Measurements from ENCODE around the gene PCDHGA5.
A peak's percentile ranks its signal among the peaks of the same experiment; 100 is the strongest.
"Not testable (repeated sequence)": the region's sequence is repeated elsewhere in the genome, so short reads cannot be mapped to it uniquely, and the experiment has no call there.

Gene PCDHGA5

DNA sequence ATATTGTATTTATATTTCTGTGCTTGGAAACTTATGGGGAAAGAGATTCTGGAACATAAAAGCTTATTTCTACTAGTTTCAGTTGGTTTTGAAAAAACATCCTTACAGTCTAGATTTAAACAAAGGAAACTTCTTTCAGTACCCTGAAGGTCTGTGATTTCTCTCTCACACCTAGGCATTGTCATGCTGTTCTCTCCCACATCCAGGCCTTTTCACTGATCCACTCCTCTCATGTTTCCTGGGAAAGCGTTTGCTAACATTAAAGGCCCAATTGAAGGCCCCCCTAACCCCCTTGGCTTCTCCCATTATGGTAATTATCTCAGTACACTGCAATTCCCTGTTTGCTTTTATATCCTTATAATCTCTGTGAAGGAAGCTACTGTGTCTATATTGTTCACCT, 21.2 kb upstream of the PCDHGA5 start:
- Histone ChIP-seq H3K4me1 (no peaks in the 10 kb centered on the region; the same call in 1 of the 2 replicates), H3K9me3 (peaks cover 4% of the 10 kb centered on the region), H3K36me3 (peaks cover 3% of the 10 kb centered on the region; the same call in 1 of the 2 replicates), H3K27me3 (no peaks in the 10 kb centered on the region), H3K4me3 (ENCODE audit: low read depth, low read length) (no peak overlapping the region)
- no peak for DNase-seq
- TF ChIP-seq, protein P1, sequence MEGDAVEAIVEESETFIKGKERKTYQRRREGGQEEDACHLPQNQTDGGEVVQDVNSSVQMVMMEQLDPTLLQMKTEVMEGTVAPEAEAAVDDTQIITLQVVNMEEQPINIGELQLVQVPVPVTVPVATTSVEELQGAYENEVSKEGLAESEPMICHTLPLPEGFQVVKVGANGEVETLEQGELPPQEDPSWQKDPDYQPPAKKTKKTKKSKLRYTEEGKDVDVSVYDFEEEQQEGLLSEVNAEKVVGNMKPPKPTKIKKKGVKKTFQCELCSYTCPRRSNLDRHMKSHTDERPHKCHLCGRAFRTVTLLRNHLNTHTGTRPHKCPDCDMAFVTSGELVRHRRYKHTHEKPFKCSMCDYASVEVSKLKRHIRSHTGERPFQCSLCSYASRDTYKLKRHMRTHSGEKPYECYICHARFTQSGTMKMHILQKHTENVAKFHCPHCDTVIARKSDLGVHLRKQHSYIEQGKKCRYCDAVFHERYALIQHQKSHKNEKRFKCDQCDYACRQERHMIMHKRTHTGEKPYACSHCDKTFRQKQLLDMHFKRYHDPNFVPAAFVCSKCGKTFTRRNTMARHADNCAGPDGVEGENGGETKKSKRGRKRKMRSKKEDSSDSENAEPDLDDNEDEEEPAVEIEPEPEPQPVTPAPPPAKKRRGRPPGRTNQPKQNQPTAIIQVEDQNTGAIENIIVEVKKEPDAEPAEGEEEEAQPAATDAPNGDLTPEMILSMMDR (IDR thresholded peaks at IDR 0.05; ENCODE audit: low read depth, low read length), result no peak

DNA sequence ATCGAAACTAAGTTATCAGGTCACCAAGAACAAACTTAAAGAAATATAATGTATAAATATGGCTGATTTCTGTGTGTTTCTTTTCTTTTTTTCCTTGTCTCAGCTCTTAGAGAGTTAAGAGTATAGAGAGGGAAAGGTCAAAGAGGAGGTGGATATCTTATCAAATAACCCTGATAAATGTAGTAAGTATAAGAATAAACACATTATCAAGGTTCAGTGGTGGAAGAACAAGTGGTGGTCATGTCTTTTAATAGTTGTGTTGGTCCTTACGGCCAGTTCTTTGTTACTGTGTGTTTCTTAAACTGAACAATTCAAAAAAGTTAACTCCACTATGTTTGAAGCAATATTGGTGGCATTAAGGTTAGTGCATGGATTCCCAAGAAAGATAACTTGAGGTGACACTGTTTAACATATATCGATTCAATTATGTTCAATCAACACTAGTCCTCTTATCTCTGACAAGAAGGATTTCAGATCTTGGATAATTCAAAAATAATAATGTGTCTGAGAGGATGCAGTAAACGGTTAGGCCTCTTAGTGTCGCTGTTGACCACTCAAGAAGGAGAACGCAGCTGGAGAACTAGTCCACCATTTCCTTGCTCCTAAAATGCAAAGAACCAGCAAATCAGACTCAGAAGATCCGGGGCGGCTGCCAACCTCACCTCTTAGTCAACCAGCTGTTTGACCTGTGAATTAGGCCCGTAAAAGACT, 20.6 kb upstream of the PCDHGA5 start, which contains the start of gene PCDHGA3:
PCDHGA3 (plus strand) TSS at position 588 of the 711 bp plus-strand sequence. CDS start 205 bp downstream, outside the sequence.
- TF ChIP-seq, protein P1 (IDR thresholded peaks at IDR 0.05; ENCODE audit: low read depth, low read length), result peak; percentile 68
- Histone ChIP-seq H3K36me3 (peaks cover 3% of the 10 kb centered on the region; the same call in 1 of the 2 replicates), H3K4me1 (no peaks in the 10 kb centered on the region; the same call in 1 of the 2 replicates), H3K9me3 (peaks cover 4% of the 10 kb centered on the region), H3K27me3 (no peaks in the 10 kb centered on the region), H3K4me3 (ENCODE audit: low read depth, low read length) (no peak within 1 kb of the TSS)
- DNase-seq, result peak; percentile 41

DNA sequence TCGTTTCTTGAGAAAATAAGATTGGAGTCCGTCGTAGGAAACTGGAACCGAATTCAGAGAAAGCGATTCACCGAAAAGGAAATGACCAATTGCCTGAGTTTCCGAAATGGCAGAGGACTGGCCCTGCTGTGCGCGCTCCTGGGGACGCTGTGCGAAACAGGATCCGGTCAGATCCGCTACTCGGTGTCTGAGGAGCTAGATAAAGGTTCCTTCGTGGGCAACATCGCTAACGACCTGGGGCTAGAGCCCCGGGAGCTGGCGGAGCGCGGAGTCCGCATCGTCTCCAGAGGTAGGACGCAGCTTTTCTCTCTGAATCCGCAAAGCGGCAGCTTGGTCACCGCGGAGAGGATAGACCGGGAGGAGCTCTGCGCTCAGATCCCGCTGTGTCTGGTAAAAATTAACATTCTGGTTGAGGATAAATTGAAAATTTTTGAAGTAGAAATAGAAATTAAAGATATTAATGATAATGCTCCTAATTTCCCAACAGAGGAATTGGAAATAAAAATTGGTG, 20.0 kb upstream of the PCDHGA5 start:
- Histone ChIP-seq H3K4me1 (no peaks in the 10 kb centered on the region; the same call in 1 of the 2 replicates), H3K9me3 (peaks cover 4% of the 10 kb centered on the region), H3K36me3 (peaks cover 3% of the 10 kb centered on the region; the same call in 1 of the 2 replicates), H3K27me3 (no peaks in the 10 kb centered on the region), H3K4me3 (ENCODE audit: low read depth, low read length) (no peak overlapping the region)
- TF ChIP-seq, protein P1 (IDR thresholded peaks at IDR 0.05; ENCODE audit: low read depth, low read length), result no peak
- no peak for DNase-seq

DNA sequence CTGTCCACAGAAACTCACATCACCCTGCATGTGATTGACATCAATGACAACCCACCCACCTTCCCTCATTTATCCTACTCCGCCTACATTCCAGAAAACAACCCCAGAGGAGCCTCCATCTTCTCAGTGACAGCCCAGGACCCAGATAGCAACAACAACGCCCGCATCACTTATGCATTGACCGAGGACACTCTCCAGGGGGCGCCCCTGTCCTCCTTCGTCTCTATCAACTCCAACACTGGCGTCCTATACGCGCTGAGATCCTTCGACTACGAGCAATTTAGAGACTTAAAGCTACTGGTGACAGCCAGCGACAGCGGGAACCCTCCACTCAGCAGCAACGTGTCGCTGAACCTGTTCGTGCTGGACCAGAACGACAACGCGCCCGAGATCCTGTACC, 18.6 kb upstream of the PCDHGA5 start:
- Histone ChIP-seq H3K27me3 (no peaks in the 10 kb centered on the region), H3K36me3 (peaks cover 3% of the 10 kb centered on the region; the same call in 1 of the 2 replicates), H3K4me1 (no peaks in the 10 kb centered on the region; the same call in 1 of the 2 replicates)

DNA sequence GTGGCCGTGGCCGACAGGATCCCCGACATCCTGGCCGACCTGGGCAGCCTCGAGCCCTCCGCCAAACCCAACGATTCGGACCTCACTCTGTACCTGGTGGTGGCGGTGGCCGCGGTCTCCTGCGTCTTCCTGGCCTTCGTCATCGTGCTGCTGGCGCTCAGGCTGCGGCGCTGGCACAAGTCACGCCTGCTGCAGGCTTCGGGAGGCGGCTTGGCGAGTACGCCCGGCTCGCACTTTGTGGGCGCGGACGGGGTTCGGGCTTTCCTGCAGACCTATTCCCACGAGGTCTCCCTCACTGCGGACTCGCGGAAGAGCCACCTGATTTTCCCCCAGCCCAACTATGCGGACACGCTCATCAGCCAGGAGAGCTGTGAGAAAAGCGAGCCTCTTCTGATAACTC, 17.9 kb upstream of the PCDHGA5 start:
- H3K36me3 ChIP-seq; H3K4me3 ChIP-seq (ENCODE audit: low read depth, low read length); H3K9me3 ChIP-seq: not testable (repeated sequence)

More for the DNA sequence above, 18.6 kb upstream of the PCDHGA5 start:
- TF ChIP-seq, protein P1 (IDR thresholded peaks at IDR 0.05; ENCODE audit: low read depth, low read length), result no peak
- DNase-seq, result no peak
- peaks cover 4% of the 10 kb centered on the region for H3K9me3 ChIP-seq
- H3K4me3 ChIP-seq (ENCODE audit: low read depth, low read length), result no peak overlapping the region

DNA sequence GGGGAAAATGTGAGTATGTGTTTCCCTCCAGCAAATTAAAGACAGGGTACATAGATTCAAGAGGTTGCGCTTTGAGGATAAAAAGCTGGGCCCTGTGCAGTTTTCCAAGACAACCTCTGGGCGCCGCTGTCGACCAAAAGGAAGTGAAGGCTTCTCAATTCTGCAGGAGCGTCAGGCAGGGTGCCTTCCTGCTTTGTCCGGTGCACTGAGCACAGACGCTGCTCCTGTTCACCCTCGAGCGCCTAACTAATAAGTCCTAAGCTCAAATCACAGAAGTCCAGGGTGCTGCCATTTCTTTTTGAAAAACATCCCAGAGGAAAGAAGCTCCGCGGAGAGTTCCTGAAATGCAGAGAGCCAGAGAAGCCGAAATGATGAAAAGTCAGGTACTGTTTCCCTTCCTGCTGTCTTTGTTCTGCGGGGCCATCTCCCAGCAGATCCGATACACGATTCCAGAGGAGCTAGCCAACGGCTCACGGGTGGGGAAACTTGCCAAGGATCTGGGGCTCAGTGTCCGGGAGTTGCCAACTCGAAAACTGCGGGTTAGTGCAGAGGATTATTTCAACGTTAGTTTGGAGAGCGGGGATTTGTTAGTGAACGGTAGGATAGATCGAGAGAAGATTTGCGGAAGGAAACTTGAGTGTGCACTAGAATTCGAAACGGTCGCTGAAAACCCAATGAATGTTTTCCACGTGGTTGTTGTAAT, 13.9 kb upstream of the PCDHGA5 start, which contains the start of gene PCDHGB1:
PCDHGB1 (plus strand) TSS at position 183 of the 703 bp plus-strand sequence; CDS start at position 345, 162 bp downstream.
- peak; percentile 82 for DNase-seq
- TF ChIP-seq, protein P1 (IDR thresholded peaks at IDR 0.05; ENCODE audit: low read depth, low read length), result peak; percentile 73
- peaks cover 17% of the 10 kb centered on the region for H3K36me3 ChIP-seq
- peaks cover 2% of the 10 kb centered on the region for H3K9me3 ChIP-seq
- no peaks in the 10 kb centered on the region for H3K27me3 ChIP-seq
- H3K4me3 ChIP-seq (ENCODE audit: low read depth, low read length), result peak within 1 kb of the TSS; percentile 75
- H3K4me1 ChIP-seq, result no peaks in the 10 kb centered on the region

More for the DNA sequence above, 17.9 kb upstream of the PCDHGA5 start:
- not testable (repeated sequence) for H3K27me3 ChIP-seq, DNase-seq, H3K4me1 ChIP-seq

All from BE2C (cell line).